IPS-NIHi7 (cell line): ENCODE measurements around the gene ACAP1.

Experiments
- DNase-seq: peaks from one replicate; pipeline ENCODE4 v3.0.0; 2012; ENCODE audit warnings: mixed read lengths; ENCODE audit errors: extremely low spot score

ACAP1 gene

GRCh38 chr17:7311110-7311705 is 25.1 kb upstream of the ACAP1 start:
- DNase-seq, result no peak

- DNase-seq, result no peak
Observed at GRCh38 chr17:7312432-7313087, 23.8 kb upstream of the ACAP1 start.

- no peak for DNase-seq
Observed at GRCh38 chr17:7313088-7313889, 23.0 kb upstream of the ACAP1 start.

GRCh38 chr17:7313890-7314718 is 22.2 kb upstream of the ACAP1 start:
- no peak for DNase-seq

GRCh38 chr17:7314719-7315569 is 21.4 kb upstream of the ACAP1 start, which contains the start of gene GPS2:
Gene GPS2 (minus strand): TSS chr17:7315360. CDS start chr17:7315052, 308 bp downstream.
- DNase-seq, result peak; percentile 92

GRCh38 chr17:7315570-7316235 is 20.6 kb upstream of the ACAP1 start:
- no peak for DNase-seq

GRCh38 chr17:7317161-7317803 is 19.0 kb upstream of the ACAP1 start:
- DNase-seq, result no peak

GRCh38 chr17:7318121-7318860 is 18.0 kb upstream of the ACAP1 start:
- DNase-seq, result no peak

- DNase-seq, result no peak
Observed at GRCh38 chr17:7321466-7321865, 14.9 kb upstream of the ACAP1 start.

GRCh38 chr17:7322520-7323194 is 13.7 kb upstream of the ACAP1 start:
- no peak for DNase-seq

- DNase-seq, result peak; percentile 84
Observed at GRCh38 chr17:7323731-7324437, 12.4 kb upstream of the ACAP1 start.

GRCh38 chr17:7324438-7324779 is 11.9 kb upstream of the ACAP1 start:
- no peak for DNase-seq

- no peak for DNase-seq
Observed at GRCh38 chr17:7325031-7325528, 11.2 kb upstream of the ACAP1 start.

GRCh38 chr17:7326186-7326585 is 10.1 kb upstream of the ACAP1 start:
- DNase-seq, result no peak

- no peak for DNase-seq
Observed at GRCh38 chr17:7327056-7327455, 9.3 kb upstream of the ACAP1 start.

- no peak for DNase-seq
Observed at GRCh38 chr17:7327501-7327900, 8.8 kb upstream of the ACAP1 start.

- no peak for DNase-seq
Observed at GRCh38 chr17:7328009-7328408, 8.3 kb upstream of the ACAP1 start.

- peak; percentile 27 for DNase-seq
Observed at GRCh38 chr17:7328840-7329373, 7.4 kb upstream of the ACAP1 start, which contains the start of gene NEURL4. Gene NEURL4 (minus strand): TSS chr17:7329335. CDS start chr17:7329312, 23 bp downstream.
